A673 (cell line): ENCODE data around the gene FRMD4B.

Experiments used
- EZH2 ChIP-seq: fragments of 200-600 bp; sonication (generic); IDR thresholded peaks from 2 replicates; pipeline ENCODE4 v1.6.1; 2017; ENCODE audit warnings: borderline replicate concordance, low read depth, mild to moderate bottlenecking, mixed read lengths, antibody characterized with exemption, low read length; ENCODE audit not compliant: poor library complexity, severe bottlenecking
- TF ChIP-seq, protein P1 (sequence below): fragments of 300-800, 200-600 bp; sonication (generic); conservative IDR thresholded peaks from 2 replicates; pipeline ENCODE4 v1.5.1; 2017; ENCODE audit warnings: low read depth, mild to moderate bottlenecking, antibody characterized with exemption, low read length, moderate library complexity, mixed read lengths

GRCh38 chr3:69174871-69175737, 210.8 kb downstream of the FRMD4B start:
- TF ChIP-seq, protein P1, sequence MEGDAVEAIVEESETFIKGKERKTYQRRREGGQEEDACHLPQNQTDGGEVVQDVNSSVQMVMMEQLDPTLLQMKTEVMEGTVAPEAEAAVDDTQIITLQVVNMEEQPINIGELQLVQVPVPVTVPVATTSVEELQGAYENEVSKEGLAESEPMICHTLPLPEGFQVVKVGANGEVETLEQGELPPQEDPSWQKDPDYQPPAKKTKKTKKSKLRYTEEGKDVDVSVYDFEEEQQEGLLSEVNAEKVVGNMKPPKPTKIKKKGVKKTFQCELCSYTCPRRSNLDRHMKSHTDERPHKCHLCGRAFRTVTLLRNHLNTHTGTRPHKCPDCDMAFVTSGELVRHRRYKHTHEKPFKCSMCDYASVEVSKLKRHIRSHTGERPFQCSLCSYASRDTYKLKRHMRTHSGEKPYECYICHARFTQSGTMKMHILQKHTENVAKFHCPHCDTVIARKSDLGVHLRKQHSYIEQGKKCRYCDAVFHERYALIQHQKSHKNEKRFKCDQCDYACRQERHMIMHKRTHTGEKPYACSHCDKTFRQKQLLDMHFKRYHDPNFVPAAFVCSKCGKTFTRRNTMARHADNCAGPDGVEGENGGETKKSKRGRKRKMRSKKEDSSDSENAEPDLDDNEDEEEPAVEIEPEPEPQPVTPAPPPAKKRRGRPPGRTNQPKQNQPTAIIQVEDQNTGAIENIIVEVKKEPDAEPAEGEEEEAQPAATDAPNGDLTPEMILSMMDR, result no peak
- no peak for TF ChIP-seq EZH2
